Lower leg skin (tissue), 4 donors: ENCODE results near the gene DLGAP5. TPM values are rescaled to one million over a fixed set of nuclear protein-coding genes. Genes with fewer than 3 reads are reported as not detected.

Source experiments
- DNase-seq, 2 donors: peaks; one replicate each; pipeline ENCODE4 v3.0.0-alpha.2; 2019; ENCODE audit warnings: low spot score in 2 of 2
- H3K4me3 ChIP-seq: fragments of 200-600 bp; sonication (generic); 2 replicates; pipeline ENCODE4 v1.5.1; 2017; ENCODE audit warnings: mild to moderate bottlenecking, low read depth; ENCODE audit not compliant: poor library complexity, severe bottlenecking
- CTCF ChIP-seq, 3 donors: fragments of 450-650 bp; IDR thresholded peaks; one replicate each; pipeline ENCODE4 v1.5.1; 2016; ENCODE audit warnings: antibody characterized with exemption in 3 of 3, mild to moderate bottlenecking in 3 of 3, moderate library complexity in 2 of 3
- POLR2A ChIP-seq, 2 donors: fragments of 450-650 bp; IDR thresholded peaks; one replicate each; pipeline ENCODE4 v1.6.1; 2016 to 2017; ENCODE audit warnings: antibody characterized with exemption in 2 of 2, mild to moderate bottlenecking in 1 of 2, moderate library complexity in 1 of 2
- WGBS, 2 donors: methylation state at CpG; one replicate each; pipeline ENCODE4 v1.1.5; 2018; 5-methylcytosine and 5-hydroxymethylcytosine counted together
- intact Hi-C: fragments of 100-400 bp; cut with DNase I; formaldehyde crosslinking; loops from one replicate; pipeline ENCODE4 v1.15.0; 2023; ENCODE audit warnings: low total_unique reads
- total RNA-seq, 4 donors: library from RNA; depleted of rRNA; stranded (reverse); fragments of >200 nt; gene quantifications; one replicate each; pipeline ENCODE4 v1.1.0, GENCODE V29; 2016

The DLGAP5 gene
- total RNA-seq, 4 donors from 2014 or later = 0.53 to 2.4 (median 1.1) TPM

- intact Hi-C loops = no loop called here
- WGBS, 2 donors = 74 to 76% methylated on average over 7 of the region's 7 CpGs
- H3K4me3 ChIP-seq = no peak overlapping the region
- no peak for TF ChIP-seq POLR2A (IDR thresholded peaks at IDR 0.05)
- no peak for TF ChIP-seq CTCF (IDR thresholded peaks at IDR 0.05)
- no peak for DNase-seq
Measured at GRCh38 chr14:55105991-55106390, 85.4 kb downstream of the DLGAP5 start.

GRCh38 chr14:55103971-55104954, 87.1 kb downstream of the DLGAP5 start:
- 79 to 90% methylated on average over 6 of the region's 6 CpGs for WGBS, 2 donors
- no peak for TF ChIP-seq CTCF (IDR thresholded peaks at IDR 0.05)
- no peak for TF ChIP-seq POLR2A (IDR thresholded peaks at IDR 0.05)
- no peak for DNase-seq
- intact Hi-C loops = no loop called here
- no peak overlapping the region for H3K4me3 ChIP-seq

GRCh38 chr14:55103005-55103640, 88.3 kb downstream of the DLGAP5 start:
- WGBS, 2 donors = 5 to 6% methylated on average over 13 of the region's 13 CpGs
- intact Hi-C loops = no loop called here
- DNase-seq = peak; percentile 94 to 97
- no peak overlapping the region for H3K4me3 ChIP-seq
- TF ChIP-seq POLR2A (IDR thresholded peaks at IDR 0.05) (no peak), CTCF (IDR thresholded peaks at IDR 0.05) (no peak)

GRCh38 chr14:55102141-55102621, 89.2 kb downstream of the DLGAP5 start:
- TF ChIP-seq POLR2A (IDR thresholded peaks at IDR 0.05) = no peak
- TF ChIP-seq CTCF (IDR thresholded peaks at IDR 0.05) = no peak
- WGBS, 2 donors = 0 to 1% methylated on average over 7 of the region's 7 CpGs
- no peak overlapping the region for H3K4me3 ChIP-seq
- peak; percentile 92 to 96 for DNase-seq
- intact Hi-C loops = no loop called here

- intact Hi-C loops = no loop called here
- 86 to 88% methylated on average over 5 of the region's 5 CpGs for WGBS, 2 donors
- no peak overlapping the region for H3K4me3 ChIP-seq
- TF ChIP-seq CTCF (IDR thresholded peaks at IDR 0.05) = no peak
- TF ChIP-seq POLR2A (IDR thresholded peaks at IDR 0.05) = no peak
- DNase-seq = no peak
Measured at GRCh38 chr14:55101698-55102097, 89.7 kb downstream of the DLGAP5 start.
